HepG2 (cell line): ENCODE data around the gene TBC1D22A. TPM values are rescaled to one million over a fixed set of nuclear protein-coding genes. Genes with fewer than 3 reads are reported as not detected.

Source experiments
- ATAC-seq: fragments of 200-7000 bp; cut with Tn5 transposase; 3 replicates; pipeline ENCODE4 v1.9.1; 2020; ENCODE audit warnings: mild to moderate bottlenecking, moderate library complexity
- BruUV-seq: library from RNA; stranded (reverse); fragments of 400-500 nt; replicated peaks from 2 replicates; lab custom pipeline; 2021; lab: Mats Ljungman, UMichigan
- CTCF ChIA-PET: fragments of 300-600 bp; formaldehyde crosslinking; extraction: SDS; loops from one replicate; lab custom pipeline; 2021; ENCODE audit warnings: low total read pairs, inconsistent platforms, low intra/inter-chr PET ratio; lab: Yijun Ruan, JAX
- POLR2A ChIA-PET: fragments of 350-600 bp; sonication (Branson Sonifier 250); formaldehyde crosslinking; loops from one replicate; lab custom pipeline; 2020; ENCODE audit warnings: antibody characterized with exemption, inconsistent platforms; lab: Yijun Ruan, JAX
- DNase-seq: peaks from one replicate; pipeline ENCODE4 v3.0.0-alpha.2; 2015; ENCODE audit warnings: low spot score
- FAIRE-seq: peaks from 3 replicates; lab custom pipeline; 2011; peaks lifted over from hg19 to GRCh38; lab: Jason Lieb, UNC
- H2AFZ ChIP-seq: one replicate; pipeline ENCODE4 v1.6.1; 2011; ENCODE audit warnings: low read length, inconsistent platforms
- H3K27ac ChIP-seq: fragments of 300-600 bp; 3 replicates; pipeline ENCODE4 v1.8.0; 2011; ENCODE audit warnings: mixed run types, mild to moderate bottlenecking, mixed read lengths, low read length, inconsistent platforms; ENCODE audit not compliant: insufficient read depth; ENCODE audit errors: extremely low read length
- H3K27me3 ChIP-seq, 2 experiments: fragments of 200-600 bp in 1 of 2; 2 replicates in 1 of 2; 3 replicates in 1 of 2; pipeline versions ENCODE4 v1.6.0 to v1.8.0; 2011; ENCODE audit warnings: low read length in 2 of 2, mild to moderate bottlenecking in 2 of 2, moderate library complexity in 2 of 2, inconsistent platforms in 1 of 2; ENCODE audit not compliant: insufficient read depth in 2 of 2, control insufficient read depth in 1 of 2
- H3K36me3 ChIP-seq, 2 experiments: fragments of 200-600 bp in 1 of 2; replicated peaks in 1 of 2; 2 replicates in 1 of 2; 3 replicates in 1 of 2; pipeline versions ENCODE4 v1.5.1 to v1.8.0; 2011; ENCODE audit warnings: low read length in 2 of 2, inconsistent platforms in 1 of 2; ENCODE audit not compliant: insufficient read depth in 2 of 2, control insufficient read depth in 1 of 2
- H3K4me1 ChIP-seq: 2 replicates; pipeline ENCODE4 v1.5.1; 2012; ENCODE audit warnings: low read length, inconsistent platforms; ENCODE audit not compliant: insufficient read depth
- H3K4me2 ChIP-seq: 2 replicates; pipeline ENCODE4 v1.6.0; 2011; ENCODE audit warnings: low read depth, low read length, inconsistent platforms
- H3K4me3 ChIP-seq, 3 experiments: fragments of 200-600 bp in 1 of 3; sonication (generic), shearing (Covaris generic) in 1 of 3; replicated peaks in 1 of 3; 2 replicates each; pipeline ENCODE4 v1.5.1; 2011 to 2016; ENCODE audit warnings: low read length in 3 of 3, inconsistent platforms in 2 of 3, low read depth in 2 of 3, mild to moderate bottlenecking in 2 of 3, control low read depth in 1 of 3, mixed read lengths in 1 of 3; ENCODE audit not compliant: insufficient read depth in 1 of 3
- H3K79me2 ChIP-seq: one replicate; pipeline ENCODE4 v1.6.1; 2011; ENCODE audit warnings: low read length, inconsistent platforms; ENCODE audit not compliant: insufficient read depth
- H3K9ac ChIP-seq: 2 replicates; pipeline ENCODE4 v1.6.0; 2011; ENCODE audit warnings: mild to moderate bottlenecking, low read depth, low read length, inconsistent platforms; ENCODE audit not compliant: insufficient read depth
- H3K9me3 ChIP-seq: 2 replicates; pipeline ENCODE4 v1.5.1; 2012; ENCODE audit warnings: mild to moderate bottlenecking, low read length
- H4K20me1 ChIP-seq: 2 replicates; pipeline ENCODE4 v1.6.0; 2011; ENCODE audit warnings: inconsistent platforms, mild to moderate bottlenecking, low read length, moderate library complexity; ENCODE audit not compliant: insufficient read depth
- FOXK2 ChIP-seq: fragments of 450-650 bp; IDR thresholded peaks from 2 replicates; pipeline ENCODE4 v1.6.1; 2016
- IKZF5 ChIP-seq: IDR thresholded peaks from 2 replicates; pipeline ENCODE4 v1.6.1; 2018; ENCODE audit warnings: missing genetic modification reagents, mild to moderate bottlenecking, missing compliant biosample characterization
- POLR2AphosphoS2 ChIP-seq: IDR thresholded peaks from 2 replicates; pipeline ENCODE4 v1.6.1; 2011; ENCODE audit warnings: low read depth, low read length, improper control_type of control experiment
- RARG ChIP-seq: sonication (generic); formaldehyde crosslinking; IDR thresholded peaks from 2 replicates; pipeline ENCODE4 v1.4.0; 2020; ENCODE audit warnings: low read depth, mild to moderate bottlenecking, missing genetic modification reagents
- SAP130 ChIP-seq: IDR thresholded peaks from 2 replicates; pipeline ENCODE4 v1.6.1; 2016; ENCODE audit warnings: low read depth
- SP5 ChIP-seq: IDR thresholded peaks from 2 replicates; pipeline ENCODE4 v1.6.1; 2016; ENCODE audit warnings: low read depth, borderline replicate concordance
- SRY ChIP-seq: sonication (generic); formaldehyde crosslinking; IDR thresholded peaks from 2 replicates; pipeline ENCODE4 v1.8.0; 2022; ENCODE audit warnings: mild to moderate bottlenecking, missing genetic modification reagents
- TCF12 ChIP-seq, 2 experiments: fragments of 450-650 bp in 1 of 2; sonication (generic) in 1 of 2; formaldehyde crosslinking in 1 of 2; IDR thresholded peaks; 2 replicates each; pipeline versions ENCODE4 v1.6.1 to v1.8.0; 2017 to 2022; ENCODE audit warnings: antibody characterized with exemption in 1 of 2, mild to moderate bottlenecking in 1 of 2, missing genetic modification reagents in 1 of 2, moderate library complexity in 1 of 2
- ZFP36L2 ChIP-seq: sonication (generic); formaldehyde crosslinking; IDR thresholded peaks from 2 replicates; pipeline ENCODE4 v1.4.0; 2020; ENCODE audit warnings: missing genetic modification reagents
- ZFY ChIP-seq: sonication (generic); formaldehyde crosslinking; IDR thresholded peaks from 2 replicates; pipeline ENCODE4 v1.4.0; 2020; ENCODE audit warnings: missing genetic modification reagents
- ZNF775 ChIP-seq: sonication (generic); formaldehyde crosslinking; IDR thresholded peaks from 2 replicates; pipeline ENCODE4 v1.4.0; 2020; ENCODE audit warnings: missing genetic modification reagents, mild to moderate bottlenecking, moderate library complexity, borderline replicate concordance
- WGBS: methylation state at CpG from one replicate; pipeline ENCODE4 v1.1.6; 2017; ENCODE audit warnings: low lambda C conversion rate; 5-methylcytosine and 5-hydroxymethylcytosine counted together
- in situ Hi-C: cut with HindIII; loops from 2 replicates; pipeline ENCODE4 v1.10.0; 2017; ENCODE audit warnings: low pct_unique_long_range_greater_than_20kb; ENCODE audit not compliant: extremely low pct_ligation_motif_present
- intact Hi-C: fragments of 100-400 bp; cut with micrococcal nuclease; formaldehyde crosslinking; loops from one replicate; pipeline ENCODE4 v1.10.0; 2022; ENCODE audit not compliant: unreplicated experiment
- polyA plus RNA-seq, 8 experiments: library from polyadenylated mRNA; depleted of rRNA in 3 of 8; stranded (reverse) in 7 of 8; unstranded in 1 of 8; fragments of >200 nt; fragmentation: Illumina TruSeq in 4 of 8; extraction: Trizol in 4 of 8; gene quantifications; 2 replicates each; pipeline versions ENCODE4 v1.2.1 to v1.2.3, GENCODE V29; 2011 to 2016; ENCODE audit warnings: low read depth in 4 of 8, missing spikeins in 1 of 8, mixed read lengths in 1 of 8; ENCODE audit not compliant: insufficient read depth in 1 of 8
- total RNA-seq, 5 experiments: library from RNA; depleted of rRNA; stranded (reverse); fragments of >200 nt; fragmentation: Illumina TruSeq; extraction: Trizol; gene quantifications; 2 replicates each; pipeline ENCODE4 v1.2.3, GENCODE V29; 2016; ENCODE audit warnings: low read depth in 1 of 5

The TBC1D22A gene
- total and polyA plus RNA-seq, 2 of the 13 experiments (the other 11 are each of a cell fraction or from before 2014, with no cell fraction given), result 17.3 to 18.0 TPM

- H3K9ac ChIP-seq, result no peak overlapping the region
- no peak overlapping the region for H3K4me3 ChIP-seq
- no peaks in the 10 kb centered on the region for H3K4me1 ChIP-seq
- no peak overlapping the region for H3K4me2 ChIP-seq
- no peak for DNase-seq
- no TSS peak for BruUV-seq
- in situ Hi-C loops (no loop called here), intact Hi-C loops (no loop called here)
- H4K20me1 ChIP-seq, result no peaks in the 10 kb centered on the region
- H3K36me3 ChIP-seq, result peaks cover 3 to 12% of the 10 kb centered on the region in 2 experiments; a peak in 2 of 5 replicates
- no peaks in the 10 kb centered on the region for H3K79me2 ChIP-seq
- ATAC-seq, result no peak
- no peak for FAIRE-seq
- 98% methylated on average over 11 of the region's 19 CpGs for WGBS
- no peak overlapping the region for H2AFZ ChIP-seq
- no peaks in the 10 kb centered on the region for H3K27me3 ChIP-seq
- ChIA-PET CTCF (no interaction called here), POLR2A (no interaction called here)
- H3K27ac ChIP-seq, result no peak overlapping the region
- TF ChIP-seq ZFP36L2 (no peak), SRY (CRISPR knock-in tag) (no peak), POLR2AphosphoS2 (no peak), ZNF775 (CRISPR knock-in tag) (no peak), TCF12 (IDR thresholded peaks at IDR 0.05) (no peak), TCF12 (CRISPR knock-in tag; IDR thresholded peaks at IDR 0.05) (no peak), FOXK2 (no peak), IKZF5 (CRISPR knock-in tag) (no peak), SP5 (CRISPR knock-in tag) (no peak), ZFY (CRISPR knock-in tag) (no peak), RARG (CRISPR knock-in tag) (no peak), SAP130 (CRISPR knock-in tag) (no peak)
- no peaks in the 10 kb centered on the region for H3K9me3 ChIP-seq
Observed at GRCh38 chr22:47064016-47064415, 301.6 kb downstream of the TBC1D22A start.
